Fibroblast of skin of right biceps (primary cell): Measurements from ENCODE around the gene GPR35.
"Not testable (repeated sequence)": the region's sequence is repeated elsewhere in the genome, so short reads cannot be mapped to it uniquely, and the experiment has no call there.

Source experiments
- DNase-seq: peaks from one replicate; pipeline ENCODE4 v3.0.0-alpha.2; 2013

Gene GPR35

DNA sequence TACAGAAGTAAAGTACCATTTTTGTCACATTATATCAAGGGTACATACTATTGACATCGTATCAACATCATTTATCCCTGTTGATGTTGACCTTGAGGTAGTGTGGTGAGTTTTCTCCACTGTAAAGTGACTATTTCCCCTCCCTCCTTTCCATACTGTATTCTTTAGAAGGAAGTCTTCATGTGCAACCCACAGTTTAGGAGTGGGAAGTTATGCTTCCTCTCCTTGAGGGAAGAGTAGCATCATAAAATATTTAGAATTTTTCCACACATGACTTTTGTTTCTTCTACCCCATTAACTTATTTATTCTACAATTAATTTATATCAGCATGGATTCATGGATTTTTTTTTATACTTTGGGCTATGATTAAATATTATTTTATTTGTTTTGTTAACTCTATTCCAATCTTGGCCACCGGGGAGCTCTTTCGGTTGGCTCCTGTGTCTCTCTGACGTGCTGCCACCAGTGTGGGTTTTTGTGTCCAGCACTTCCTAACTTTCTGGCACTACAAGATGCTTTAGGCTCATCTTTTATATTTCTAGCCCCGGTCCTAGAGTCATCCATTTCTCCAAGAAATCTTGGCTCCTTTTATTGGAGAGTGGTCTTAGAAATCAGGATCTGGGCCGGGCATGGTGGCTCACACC is 38.4 kb downstream of the GPR35 start:
- no peak for DNase-seq

DNA sequence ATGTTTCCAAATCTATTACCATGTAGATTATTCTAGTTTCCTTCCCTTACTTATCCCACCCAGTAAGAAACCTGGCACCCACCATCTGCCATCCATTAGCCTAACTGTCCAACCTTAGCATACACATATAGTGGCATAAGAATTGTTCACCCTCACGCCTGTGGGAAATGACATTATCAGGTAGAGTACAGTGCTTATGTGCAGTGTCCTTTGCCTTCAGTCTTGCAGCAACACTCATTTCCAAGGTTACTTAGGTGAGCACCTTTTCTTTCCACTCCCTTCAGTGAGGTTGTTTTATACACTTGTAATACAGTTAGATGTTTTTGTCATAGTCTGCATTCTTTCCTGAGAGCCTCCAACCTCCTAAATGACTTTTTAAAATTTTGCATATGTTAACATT is 39.3 kb downstream of the GPR35 start:
- DNase-seq = no peak

DNA sequence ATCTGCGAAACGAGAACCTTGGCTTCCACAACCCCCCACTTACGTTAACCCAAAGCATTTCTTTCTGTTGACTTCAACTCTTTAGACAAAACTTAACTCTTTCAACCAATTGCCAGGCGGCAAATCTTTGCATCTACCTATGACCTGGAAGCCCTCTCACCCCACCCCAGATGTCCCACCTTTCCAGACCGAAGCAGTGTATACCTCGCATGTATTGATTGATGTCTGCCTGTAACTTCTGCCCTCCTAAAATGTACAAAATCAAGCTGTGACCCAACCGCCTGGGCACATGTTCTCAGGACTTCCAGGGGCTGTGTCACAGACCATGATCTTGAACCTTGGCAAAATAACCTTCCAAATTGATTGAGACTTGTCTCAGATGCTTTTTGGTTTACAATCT is 45.1 kb downstream of the GPR35 start:
- DNase-seq = no peak

DNA sequence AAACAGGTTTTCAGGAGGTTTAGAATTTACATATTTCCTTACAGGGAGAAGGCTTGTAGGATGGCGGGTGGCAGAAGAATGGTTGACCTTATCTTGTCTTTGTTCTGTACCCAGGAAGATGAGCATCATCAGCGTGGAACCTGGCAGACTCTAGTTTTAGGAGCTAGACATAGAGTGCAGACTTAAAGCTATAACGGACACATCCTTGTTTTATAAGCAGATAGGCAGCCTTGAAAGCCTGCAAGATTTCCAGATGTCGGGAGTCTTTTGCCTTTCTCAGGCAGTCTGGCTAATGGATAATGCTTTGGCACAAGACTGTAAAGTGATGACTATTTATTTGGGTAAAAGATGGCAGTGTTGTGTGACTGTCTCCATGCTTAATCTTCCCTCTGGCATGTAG is 45.7 kb downstream of the GPR35 start:
- no peak for DNase-seq

DNA sequence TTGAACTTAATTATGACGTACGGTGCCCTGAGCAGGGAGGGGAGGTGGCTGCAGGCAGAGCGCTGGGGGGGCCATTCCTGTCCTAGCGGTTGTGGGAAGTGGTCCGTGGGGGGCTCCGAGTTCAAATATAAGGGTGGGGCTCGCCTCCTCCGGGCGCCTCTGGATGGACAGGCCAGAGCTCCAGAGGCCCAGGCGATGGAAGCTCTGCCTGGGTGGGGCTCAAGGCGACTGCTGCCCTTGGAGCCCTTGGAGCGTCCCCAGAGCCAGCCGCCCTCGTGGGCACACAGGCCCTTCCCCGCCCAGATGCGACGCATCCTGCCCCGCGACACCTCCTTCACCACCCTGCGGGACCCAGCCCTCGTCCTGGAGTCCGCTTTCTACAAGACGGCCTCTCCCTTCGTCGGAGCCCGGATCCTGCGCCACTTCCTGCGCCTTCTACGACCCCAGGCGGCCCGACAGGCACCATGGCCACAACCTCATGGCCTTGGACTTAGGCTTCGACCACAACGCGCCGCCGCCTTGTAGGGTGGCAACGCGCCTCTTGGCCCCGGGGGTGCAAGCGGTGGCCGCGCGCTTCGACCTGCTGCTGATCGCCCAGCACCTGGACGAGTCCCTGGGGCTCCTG is 46.9 kb downstream of the GPR35 start:
- DNase-seq = no peak

DNA sequence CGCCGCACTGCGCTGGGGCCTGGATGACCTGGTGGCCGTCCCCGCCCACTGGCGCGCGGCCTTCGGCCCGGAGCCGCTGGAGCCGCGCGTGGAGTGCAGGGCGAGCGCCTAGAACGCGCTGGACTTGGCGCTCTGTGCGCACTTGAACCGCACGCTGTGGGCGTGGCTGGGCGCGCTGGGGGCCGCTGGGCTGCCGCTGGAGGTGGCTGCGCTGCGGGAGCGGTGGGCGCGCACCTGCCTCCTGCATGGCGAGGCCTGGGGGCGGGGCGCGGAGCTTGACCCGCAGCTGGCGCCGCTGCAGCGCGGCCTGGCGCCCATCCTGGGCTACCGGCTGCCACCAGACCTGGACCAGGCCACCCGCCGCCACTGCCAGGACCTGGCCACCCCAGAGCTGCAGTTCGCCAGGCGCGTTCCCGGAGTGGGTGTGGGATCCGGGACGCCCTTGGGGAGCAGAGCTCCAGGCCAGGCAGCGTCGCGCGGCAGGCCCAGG is 47.5 kb downstream of the GPR35 start:
- DNase-seq = no peak

DNA sequence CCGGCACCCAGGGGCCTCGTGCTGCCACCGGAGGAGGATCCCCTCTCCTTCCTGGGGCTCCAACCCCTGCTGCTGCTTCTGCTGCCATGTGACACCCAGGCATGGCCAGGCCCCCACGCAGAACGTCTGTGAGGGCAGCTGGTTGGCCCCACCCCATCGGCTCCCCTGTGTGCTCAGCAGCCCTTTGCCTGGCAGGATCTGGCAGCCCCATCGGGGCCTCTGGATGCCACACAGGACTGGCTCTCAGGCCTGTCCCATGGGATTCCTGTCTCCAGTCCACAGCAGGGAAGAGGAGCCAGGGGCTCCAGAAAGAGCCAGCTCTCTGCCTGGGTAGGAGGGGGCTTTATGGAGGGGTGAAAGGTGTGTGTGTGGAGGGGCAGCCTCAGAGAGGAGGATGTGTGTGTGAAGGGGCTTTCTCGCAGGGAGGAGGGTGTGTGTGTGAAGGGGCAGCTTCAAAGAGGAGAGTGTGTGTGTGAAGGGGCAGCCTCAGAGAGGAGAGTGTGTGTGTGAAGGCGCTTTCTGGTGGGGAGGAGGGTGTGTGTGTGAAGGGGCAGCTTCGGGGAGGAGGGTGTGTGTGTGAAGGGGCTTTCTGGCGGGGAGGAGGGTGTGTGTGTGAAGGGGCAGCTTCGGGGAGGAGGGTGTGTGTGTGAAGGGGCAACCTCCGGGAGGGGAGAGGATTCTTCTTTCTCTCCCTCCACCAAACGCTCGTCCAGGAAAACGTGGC is 49.3 kb downstream of the GPR35 start:
- DNase-seq = not testable (repeated sequence)

DNA sequence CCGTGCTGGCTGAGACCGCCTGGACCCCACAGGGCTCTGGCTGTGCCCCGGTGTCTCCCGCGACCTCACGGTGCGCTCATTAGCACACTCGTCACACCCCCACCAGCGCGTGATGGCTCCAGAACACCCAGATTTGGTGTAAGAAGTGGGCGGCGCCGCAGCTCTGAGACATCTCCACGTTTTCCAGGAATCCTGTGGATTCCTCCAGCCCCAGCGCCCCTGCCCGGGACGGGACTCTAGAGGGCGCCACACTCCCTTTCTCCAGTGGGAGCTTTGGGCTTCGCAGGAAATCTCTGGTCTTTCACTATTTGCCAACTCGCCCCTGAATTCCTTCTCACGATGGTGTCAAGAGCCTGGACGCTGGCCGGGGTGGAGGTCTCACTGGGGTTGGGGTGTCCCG is 50.1 kb downstream of the GPR35 start:
- DNase-seq = not testable (repeated sequence)

DNA sequence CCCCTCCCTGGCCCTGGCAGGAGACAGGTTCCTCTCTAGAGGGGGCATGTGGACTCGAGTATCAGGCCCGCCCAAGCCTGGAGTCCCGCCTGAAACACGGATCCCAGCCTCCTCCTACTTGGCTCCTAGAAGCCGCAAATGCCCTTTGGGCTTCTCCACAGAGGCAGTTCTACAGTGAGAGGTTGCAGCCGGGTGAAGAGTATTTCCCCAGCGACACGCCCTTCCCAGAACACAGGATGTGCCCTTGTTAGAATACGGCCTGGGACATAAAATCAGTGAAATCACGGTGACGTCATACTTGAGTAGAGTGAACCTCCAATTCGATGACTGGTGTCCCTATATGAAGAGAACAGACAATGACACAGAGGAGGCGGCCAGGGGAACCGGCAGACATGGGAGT is 52.8 kb downstream of the GPR35 start:
- DNase-seq = not testable (repeated sequence)

DNA sequence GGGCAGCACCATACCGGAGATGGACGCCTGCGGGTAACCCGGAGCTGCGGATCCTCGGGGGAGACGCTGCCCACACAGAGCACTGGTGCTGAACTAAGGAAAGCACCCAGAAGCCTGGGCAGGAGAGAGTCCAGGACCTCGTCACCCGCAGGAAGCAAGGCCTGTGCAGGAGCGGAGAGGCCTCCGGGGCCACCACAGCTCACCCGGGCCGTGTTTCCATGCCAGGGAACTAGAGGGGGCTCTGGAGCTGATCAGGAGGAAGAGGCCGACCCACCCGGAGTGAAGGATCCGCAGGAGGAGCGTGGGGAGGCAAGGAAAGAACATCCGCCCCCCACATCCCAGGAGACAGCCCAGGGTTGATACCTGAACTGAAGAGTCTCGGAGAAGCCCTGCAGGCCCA is 53.6 kb downstream of the GPR35 start:
- not testable (repeated sequence) for DNase-seq

DNA sequence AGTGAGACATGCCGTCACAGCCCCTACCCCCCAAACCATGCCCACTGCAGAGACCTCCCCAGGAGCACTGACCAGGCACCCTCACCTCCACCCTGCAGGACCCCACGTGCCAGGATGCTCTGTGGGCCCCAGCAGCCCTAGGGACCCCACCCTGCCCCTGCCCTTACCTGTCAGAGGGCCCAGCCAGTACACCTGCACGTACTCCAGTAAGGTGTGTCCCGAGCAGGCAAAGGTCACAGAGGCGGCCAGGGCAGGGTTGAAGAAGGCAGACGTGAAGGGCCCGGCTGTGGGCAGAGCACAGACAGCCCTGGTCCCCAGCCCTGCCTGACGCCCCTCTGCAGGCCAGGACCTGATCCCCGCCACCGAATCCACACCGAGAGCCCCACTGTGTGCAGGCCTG is 54.9 kb downstream of the GPR35 start:
- DNase-seq = not testable (repeated sequence)
